ENCODE data around the gene CNOT4. TPM values are rescaled to one million over a fixed set of nuclear protein-coding genes. Genes with fewer than 3 reads are reported as not detected.

CNOT4 gene
- total and polyA plus RNA-seq, 2 of the 13 experiments (the other 11 are each of a cell fraction or from before 2014, with no cell fraction given): 7.4 to 8.4 TPM

DNA sequence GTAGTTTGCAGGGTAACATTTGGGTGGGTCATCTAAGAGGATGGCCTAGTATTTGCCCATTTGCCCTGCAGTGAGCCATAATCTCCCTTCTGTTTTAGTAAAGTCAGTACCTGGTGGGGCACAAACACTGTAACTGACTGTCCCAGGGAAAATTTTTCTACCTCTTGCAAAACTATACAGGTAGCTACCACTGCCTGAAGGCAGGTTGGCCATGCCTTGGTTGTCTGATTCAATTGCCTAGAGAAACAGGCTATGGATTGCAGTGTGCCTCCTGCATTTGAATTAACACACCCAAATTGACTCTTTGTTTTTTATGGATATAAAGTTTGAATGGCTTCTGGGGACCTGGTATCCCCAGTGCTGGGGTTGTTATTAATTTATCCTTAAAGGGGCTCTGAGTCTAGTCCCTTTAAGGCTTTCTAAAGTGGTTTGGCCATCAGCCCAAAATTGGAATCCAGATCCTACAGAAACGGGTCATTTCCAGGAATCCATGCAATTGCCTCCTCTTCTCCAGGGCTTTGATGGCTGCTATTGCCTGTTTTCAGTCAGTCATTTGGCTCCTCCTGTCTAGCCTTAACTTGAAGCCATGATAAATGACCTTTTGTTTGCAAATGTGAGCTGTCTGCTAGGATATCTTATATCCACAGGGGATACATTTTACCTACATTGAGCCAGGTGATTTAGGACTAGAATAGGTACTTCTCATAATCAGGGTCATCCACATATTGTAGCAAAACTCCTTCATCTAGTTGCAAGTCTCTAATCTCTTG, 187.1 kb downstream of the CNOT4 start (continued):
- TF ChIP-seq, protein P1, sequence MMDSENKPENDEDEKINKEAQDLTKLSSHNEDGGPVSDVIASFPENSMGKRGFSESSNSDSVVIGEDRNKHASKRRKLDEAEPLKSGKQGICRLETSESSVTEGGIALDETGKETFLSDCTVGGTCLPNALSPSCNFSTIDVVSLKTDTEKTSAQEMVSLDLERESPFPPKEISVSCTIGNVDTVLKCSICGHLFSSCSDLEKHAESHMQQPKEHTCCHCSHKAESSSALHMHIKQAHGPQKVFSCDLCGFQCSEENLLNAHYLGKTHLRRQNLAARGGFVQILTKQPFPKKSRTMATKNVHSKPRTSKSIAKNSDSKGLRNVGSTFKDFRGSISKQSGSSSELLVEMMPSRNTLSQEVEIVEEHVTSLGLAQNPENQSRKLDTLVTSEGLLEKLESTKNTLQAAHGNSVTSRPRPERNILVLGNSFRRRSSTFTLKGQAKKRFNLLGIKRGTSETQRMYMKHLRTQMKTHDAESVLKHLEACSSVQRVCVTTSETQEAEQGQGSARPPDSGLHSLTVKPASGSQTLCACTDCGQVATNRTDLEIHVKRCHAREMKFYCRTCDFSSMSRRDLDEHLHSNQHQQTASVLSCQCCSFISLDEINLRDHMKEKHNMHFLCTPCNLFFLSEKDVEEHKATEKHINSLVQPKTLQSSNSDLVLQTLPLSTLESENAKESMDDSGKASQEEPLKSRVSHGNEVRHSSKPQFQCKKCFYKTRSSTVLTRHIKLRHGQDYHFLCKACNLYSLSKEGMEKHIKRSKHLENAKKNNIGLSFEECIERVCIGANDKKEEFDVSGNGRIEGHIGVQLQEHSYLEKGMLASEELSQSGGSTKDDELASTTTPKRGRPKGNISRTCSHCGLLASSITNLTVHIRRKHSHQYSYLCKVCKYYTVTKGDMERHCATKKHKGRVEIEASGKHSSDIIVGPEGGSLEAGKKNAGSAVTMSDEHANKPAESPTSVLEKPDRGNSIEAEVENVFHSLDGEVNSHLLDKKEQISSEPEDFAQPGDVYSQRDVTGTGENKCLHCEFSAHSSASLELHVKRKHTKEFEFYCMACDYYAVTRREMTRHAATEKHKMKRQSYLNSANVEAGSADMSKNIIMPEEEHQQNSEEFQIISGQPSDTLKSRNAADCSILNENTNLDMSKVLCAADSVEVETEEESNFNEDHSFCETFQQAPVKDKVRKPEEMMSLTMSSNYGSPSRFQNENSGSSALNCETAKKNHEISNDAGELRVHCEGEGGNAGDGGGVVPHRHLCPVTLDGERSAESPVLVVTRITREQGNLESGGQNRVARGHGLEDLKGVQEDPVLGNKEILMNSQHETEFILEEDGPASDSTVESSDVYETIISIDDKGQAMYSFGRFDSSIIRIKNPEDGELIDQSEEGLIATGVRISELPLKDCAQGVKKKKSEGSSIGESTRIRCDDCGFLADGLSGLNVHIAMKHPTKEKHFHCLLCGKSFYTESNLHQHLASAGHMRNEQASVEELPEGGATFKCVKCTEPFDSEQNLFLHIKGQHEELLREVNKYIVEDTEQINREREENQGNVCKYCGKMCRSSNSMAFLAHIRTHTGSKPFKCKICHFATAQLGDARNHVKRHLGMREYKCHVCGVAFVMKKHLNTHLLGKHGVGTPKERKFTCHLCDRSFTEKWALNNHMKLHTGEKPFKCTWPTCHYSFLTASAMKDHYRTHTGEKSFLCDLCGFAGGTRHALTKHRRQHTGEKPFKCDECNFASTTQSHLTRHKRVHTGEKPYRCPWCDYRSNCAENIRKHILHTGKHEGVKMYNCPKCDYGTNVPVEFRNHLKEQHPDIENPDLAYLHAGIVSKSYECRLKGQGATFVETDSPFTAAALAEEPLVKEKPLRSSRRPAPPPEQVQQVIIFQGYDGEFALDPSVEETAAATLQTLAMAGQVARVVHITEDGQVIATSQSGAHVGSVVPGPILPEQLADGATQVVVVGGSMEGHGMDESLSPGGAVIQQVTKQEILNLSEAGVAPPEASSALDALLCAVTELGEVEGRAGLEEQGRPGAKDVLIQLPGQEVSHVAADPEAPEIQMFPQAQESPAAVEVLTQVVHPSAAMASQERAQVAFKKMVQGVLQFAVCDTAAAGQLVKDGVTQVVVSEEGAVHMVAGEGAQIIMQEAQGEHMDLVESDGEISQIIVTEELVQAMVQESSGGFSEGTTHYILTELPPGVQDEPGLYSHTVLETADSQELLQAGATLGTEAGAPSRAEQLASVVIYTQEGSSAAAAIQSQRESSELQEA (CRISPR knock-in tag; IDR thresholded peaks at IDR 0.05; ENCODE audit: not compliant biosample characterization): no peak
- no peak for TF ChIP-seq ZNF572 (CRISPR knock-in tag; IDR thresholded peaks at IDR 0.05)
- TF ChIP-seq, protein P2, sequence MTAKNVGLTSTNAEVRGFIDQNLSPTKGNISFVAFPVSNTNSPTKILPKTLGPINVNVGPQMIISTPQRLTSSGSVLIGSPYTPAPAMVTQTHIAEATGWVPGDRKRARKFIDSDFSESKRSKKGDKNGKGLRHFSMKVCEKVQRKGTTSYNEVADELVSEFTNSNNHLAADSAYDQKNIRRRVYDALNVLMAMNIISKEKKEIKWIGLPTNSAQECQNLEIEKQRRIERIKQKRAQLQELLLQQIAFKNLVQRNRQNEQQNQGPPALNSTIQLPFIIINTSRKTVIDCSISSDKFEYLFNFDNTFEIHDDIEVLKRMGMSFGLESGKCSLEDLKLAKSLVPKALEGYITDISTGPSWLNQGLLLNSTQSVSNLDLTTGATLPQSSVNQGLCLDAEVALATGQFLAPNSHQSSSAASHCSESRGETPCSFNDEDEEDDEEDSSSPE (CRISPR knock-in tag; IDR thresholded peaks at IDR 0.05): no peak

Data from HepG2 (cell line).